ENCODE measurements around the gene CIB2. TPM values are rescaled to one million over a fixed set of nuclear protein-coding genes. Genes with fewer than 3 reads are reported as not detected.

Gene CIB2
- total RNA-seq, 1 experiment from 2014 or later, result 43.2 TPM

- Histone ChIP-seq H3K27me3 (ENCODE audit: insufficient read depth, low read length) (no peaks in the 10 kb centered on the region), H3K56ac (ENCODE audit: insufficient read length, low read depth, low read length) (no peak overlapping the region), H2BK20ac (ENCODE audit: low read depth, low read length, poor library complexity, severe bottlenecking) (no peak overlapping the region), H3K27ac (ENCODE audit: insufficient read length, low read depth, low read length) (no peak overlapping the region), H3K23me2 (ENCODE audit: insufficient read length, low read depth, low read length, poor library complexity, severe bottlenecking) (no peaks in the 10 kb centered on the region), H3K4ac (ENCODE audit: low read depth, low read length) (no peak overlapping the region), H3K14ac (ENCODE audit: insufficient read depth, low read length) (no peak overlapping the region), H2BK5ac (ENCODE audit: insufficient read length, low read length) (no peak overlapping the region), H2AK5ac (ENCODE audit: insufficient read length, low read length) (no peak overlapping the region), H2BK12ac (ENCODE audit: insufficient read length, low read depth, low read length) (no peak overlapping the region), H3K23ac (ENCODE audit: insufficient read length, low read depth, low read length) (no peak overlapping the region), H3K9ac (ENCODE audit: extremely low read depth, insufficient read length, low read length) (no peak overlapping the region), H2BK15ac (ENCODE audit: low read depth, low read length) (no peak overlapping the region), H3K18ac (ENCODE audit: insufficient read length, low read depth, low read length) (no peak overlapping the region), H2BK120ac (ENCODE audit: low read depth, low read length, poor library complexity, severe bottlenecking) (no peak overlapping the region), H3K4me1 (ENCODE audit: insufficient read depth, low read length) (no peaks in the 10 kb centered on the region), H4K20me1 (ENCODE audit: control insufficient read depth, insufficient read depth, insufficient read length) (no peaks in the 10 kb centered on the region), H2AFZ (ENCODE audit: low read length) (no peak overlapping the region), H3K79me2 (ENCODE audit: insufficient read depth, low read length) (no peaks in the 10 kb centered on the region), H3T11ph (ENCODE audit: low read length) (no peak overlapping the region), H3K4me2 (ENCODE audit: insufficient read depth, insufficient read length, low read length) (no peak overlapping the region), H4K5ac (ENCODE audit: insufficient read length, low read depth, low read length) (no peak overlapping the region), H3K9me3 (ENCODE audit: control insufficient read depth, low read depth, low read length) (no peaks in the 10 kb centered on the region), H4K91ac (ENCODE audit: insufficient read length, low read depth, low read length) (no peak overlapping the region), H3K79me1 (ENCODE audit: insufficient read depth, low read depth, low read length, poor library complexity, severe bottlenecking) (no peaks in the 10 kb centered on the region), H4K8ac (replicated peaks; ENCODE audit: insufficient read length, low read depth, low read length) (no peak overlapping the region)
- Mint-ChIP-seq H3K27ac (no peak overlapping the region), H3K4me1 (peaks cover 26 to 35% of the 10 kb centered on the region in 2 experiments), H3K9me3 (no peaks in the 10 kb centered on the region), H3K27me3 (ENCODE audit: low read depth) (no peaks in the 10 kb centered on the region; the same call in 1 of the 2 replicates), H3K4me3 (no peak overlapping the region), H3K36me3 (ENCODE audit: insufficient read depth in 1 of 3, low read depth in 3 of 3) (peaks cover 0 to 13% (median 1%) of the 10 kb centered on the region in 3 experiments; a peak in 3 of 7 replicates)
- DNase-seq, result no peak
- TF ChIP-seq CTCF (conservative IDR thresholded peaks at IDR 0.05), result no peak
- WGBS (ENCODE audit: extremely low coverage, insufficient read length, low lambda C conversion rate), result no CpG with 5 or more reads among the region's 4 CpGs
Observed at GRCh38 chr15:78155355-78155939, 24.2 kb upstream of the CIB2 start.
